Stimulated activated CD4-positive, alpha-beta T cell treated with anti-CD3 and anti-CD28 coated beads, Interleukin-15, amount 100 ng/mL, for 24 hours (primary cell): ENCODE data around the gene LRRC75B.
"Not testable (repeated sequence)": the region's sequence is repeated elsewhere in the genome, so short reads cannot be mapped to it uniquely, and the experiment has no call there.

Experiments
- DNase-seq: peaks from one replicate; pipeline ENCODE4 v3.0.0-alpha.2; 2020

Gene LRRC75B

DNA sequence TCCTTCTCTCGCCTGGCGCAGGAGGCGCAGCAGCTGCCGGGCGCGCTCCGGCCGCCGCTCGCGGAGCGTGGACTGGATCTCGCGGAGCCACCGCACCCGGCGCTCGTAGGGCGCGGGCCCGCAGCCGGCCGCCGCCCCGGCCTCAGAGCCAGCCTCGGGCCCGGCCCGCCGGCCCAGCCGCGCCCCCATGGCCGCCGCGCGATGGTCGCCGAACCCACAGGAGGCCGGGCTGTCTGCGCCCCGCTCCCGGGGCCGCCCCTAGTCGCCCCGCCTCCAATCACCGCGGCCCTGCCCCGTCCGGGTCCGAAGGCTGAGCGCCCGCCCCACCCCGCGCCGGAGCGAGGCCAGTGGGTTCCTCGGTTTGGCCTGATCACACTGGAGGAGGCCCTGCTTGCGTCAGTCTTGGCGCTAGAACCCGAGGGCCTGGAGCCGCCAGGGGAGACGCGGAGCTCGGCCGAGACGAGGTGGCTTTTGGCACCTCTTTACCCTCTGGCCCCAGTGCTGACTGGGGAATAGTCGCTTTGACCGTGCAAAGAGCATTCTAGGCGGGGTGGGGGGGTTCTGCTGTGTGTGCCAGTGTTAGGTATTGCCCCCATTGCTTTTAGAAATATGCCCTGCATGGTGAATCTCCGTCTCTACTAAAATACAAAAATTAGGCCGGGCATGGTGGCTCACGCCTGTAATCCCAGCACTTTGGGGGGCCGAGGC lies at the start of gene LRRC75B:
TSS of gene LRRC75B (minus strand) at position 223 of the 708 bp plus-strand sequence. CDS start at position 189, 34 bp downstream.
- DNase-seq, result peak; percentile 66

DNA sequence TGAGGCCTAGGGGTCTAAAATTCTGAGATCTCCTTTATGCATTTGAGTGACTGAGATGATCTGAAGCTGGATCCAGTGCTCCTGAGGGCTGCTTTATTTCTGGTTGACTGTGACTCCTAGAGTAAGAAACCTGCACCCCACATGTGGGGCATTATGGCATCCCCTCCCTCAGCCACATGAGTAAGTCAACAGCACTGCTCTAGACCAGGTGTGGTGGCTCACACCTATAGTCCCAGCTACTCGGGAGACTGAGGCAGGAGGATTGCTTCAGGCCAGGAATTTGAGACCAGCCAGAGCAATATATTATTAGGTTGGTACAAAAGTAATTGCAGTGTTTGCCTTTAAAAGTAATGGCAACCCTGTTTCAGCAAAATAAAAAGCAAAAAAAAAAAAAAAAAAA lies 49.4 kb upstream of the LRRC75B start:
- not testable (repeated sequence) for DNase-seq

DNA sequence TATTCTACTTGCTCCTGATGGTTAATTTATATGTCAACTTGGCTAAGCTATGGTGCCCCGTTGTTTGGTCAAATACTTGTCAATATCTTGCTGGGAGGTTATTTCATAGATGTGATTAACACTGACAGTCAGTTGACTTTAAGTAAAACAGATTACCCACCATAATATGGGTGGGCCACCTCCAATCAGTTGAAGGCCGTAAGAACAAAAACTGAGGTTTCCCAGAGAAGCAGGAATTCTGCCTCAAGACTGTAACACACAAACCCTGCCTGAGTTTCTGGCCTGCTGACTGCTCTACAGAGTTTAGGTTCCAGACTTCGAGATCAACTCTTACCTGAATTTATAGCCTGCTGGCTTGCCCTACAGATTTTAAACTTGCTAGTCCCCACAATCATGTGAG lies 43.6 kb upstream of the LRRC75B start:
- DNase-seq, result not testable (repeated sequence)

- DNase-seq, result peak; percentile 6
Measured at GRCh38 chr22:24634776-24635389, 42.0 kb upstream of the LRRC75B start.

GRCh38 chr22:24633231-24634023 lies 40.6 kb upstream of the LRRC75B start:
- DNase-seq, result not testable (repeated sequence)

DNA sequence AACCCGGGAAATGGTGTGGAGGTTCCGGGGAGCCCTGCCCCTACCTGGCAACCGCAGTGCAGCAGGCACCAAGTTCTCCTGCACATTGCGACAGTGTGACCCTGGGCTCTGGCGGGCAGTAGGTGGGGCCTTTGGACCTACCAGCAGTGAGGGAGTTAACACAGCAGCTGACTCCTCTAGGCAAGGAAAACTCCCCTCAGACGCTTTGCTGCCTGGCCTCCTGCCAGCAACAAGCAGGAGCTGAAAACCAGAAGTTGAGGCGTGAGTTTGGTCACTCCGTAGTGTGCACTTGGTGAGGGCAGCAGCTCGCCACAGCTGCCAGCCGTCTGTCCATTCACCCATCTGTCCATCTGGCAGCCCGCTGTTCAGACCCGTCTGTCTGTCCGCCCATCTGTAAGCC lies 39.8 kb upstream of the LRRC75B start:
- DNase-seq, result not testable (repeated sequence)

DNA sequence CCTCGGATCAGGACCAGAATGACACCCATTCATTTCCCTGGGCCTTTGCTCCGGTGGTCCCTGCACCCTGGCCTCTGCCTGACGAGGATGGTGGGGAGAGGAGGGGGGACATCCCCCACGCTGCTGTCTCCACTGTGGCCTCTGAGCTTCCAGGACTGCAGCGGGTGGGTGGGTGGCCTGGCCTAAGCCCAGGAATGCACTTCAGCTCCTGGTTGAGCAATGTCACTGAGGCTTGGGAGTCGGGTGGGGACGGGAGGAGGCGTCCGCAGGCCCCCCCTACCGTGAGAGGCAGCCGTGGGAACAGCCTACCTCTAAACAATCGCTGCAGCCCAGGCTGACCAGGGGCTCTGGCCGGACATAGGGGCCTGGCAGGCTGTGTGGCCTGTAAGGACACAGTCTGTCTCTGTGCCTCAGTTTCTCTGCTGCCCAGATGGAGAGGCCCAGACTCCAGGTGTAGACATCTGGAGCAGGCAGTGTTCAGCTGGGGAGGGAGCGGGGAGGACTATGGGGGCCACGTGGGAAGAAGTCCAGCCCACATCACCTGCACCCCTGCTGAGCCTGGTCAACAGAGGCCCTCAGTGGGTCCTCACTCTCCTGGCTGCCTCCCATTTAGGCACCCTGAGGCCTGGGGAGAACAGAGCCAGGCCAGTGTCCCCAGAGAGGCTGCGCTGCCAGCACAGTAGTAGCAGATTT lies 38.7 kb upstream of the LRRC75B start:
- DNase-seq, result not testable (repeated sequence)

DNA sequence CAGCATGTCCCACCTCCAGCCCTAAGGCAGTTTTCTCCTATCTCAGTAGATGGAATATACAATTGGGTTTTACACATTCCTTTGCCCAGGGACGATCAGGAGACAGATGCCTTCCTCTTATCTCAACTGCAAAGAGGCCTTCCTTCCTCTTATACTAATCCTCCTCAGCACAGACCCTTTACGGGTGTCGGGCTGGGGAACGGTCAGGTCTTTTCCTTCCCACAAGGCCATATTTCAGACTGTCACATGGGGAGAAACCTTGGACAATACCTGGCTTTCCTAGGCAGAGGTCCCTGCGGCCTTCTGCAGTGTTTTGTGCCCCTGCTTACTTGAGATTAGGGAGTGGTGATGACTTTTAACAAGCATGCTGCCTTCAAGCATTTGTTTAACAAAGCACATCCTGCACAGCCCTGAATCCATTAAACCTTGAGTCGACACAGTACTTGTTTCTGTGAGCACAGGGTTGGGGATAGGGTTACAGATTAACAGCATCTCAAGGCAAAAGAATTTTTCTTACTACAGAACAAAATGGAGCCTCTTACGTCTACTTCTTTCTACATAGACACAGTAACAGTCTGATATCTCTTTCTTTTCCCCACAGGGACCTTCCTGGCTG lies 38.0 kb upstream of the LRRC75B start:
- not testable (repeated sequence) for DNase-seq

DNA sequence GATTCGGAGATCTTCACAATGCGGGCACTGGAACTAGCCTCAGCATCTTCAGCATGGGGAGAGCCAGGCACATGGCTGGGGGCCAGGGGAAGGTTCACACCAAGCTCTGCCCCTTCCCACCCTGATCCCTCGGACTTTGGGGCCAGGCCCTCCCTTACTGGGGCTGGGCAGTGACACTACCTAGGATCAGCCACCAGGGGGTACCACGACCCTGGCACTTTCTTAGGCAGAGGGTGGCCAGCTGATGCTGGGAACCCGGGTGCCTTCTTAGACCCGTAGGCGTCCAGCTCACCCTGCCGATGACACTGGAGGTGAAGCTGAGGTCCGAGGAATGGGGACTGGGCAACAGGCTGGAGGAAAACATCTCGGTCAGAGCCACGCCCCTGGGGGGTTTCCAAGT lies 36.2 kb upstream of the LRRC75B start:
- DNase-seq, result peak; percentile 31

GRCh38 chr22:24627911-24628310 lies 35.0 kb upstream of the LRRC75B start:
- DNase-seq, result not testable (repeated sequence)

DNA sequence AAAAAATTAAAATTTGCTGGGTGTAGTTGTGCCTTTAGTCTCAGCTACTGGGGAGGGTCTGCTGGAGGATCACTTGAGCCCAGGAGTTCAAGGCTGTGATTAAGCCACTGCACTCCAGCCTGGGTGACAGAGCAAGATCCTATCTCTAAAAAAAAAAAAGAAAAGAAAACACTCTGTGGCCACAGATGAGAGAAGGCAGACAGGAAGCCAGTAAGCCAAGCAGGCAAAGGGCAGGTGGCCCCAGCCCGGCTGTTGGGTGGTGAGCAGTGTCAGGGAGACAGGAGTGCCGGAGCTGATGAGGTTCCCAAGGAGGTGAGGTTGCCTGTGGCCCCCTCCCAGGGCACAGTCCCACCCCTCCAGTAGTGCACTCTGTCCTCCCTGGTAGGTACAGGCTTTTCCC lies 29.7 kb upstream of the LRRC75B start:
- not testable (repeated sequence) for DNase-seq

GRCh38 chr22:24621244-24621643 lies 28.4 kb upstream of the LRRC75B start:
- DNase-seq, result not testable (repeated sequence)

DNA sequence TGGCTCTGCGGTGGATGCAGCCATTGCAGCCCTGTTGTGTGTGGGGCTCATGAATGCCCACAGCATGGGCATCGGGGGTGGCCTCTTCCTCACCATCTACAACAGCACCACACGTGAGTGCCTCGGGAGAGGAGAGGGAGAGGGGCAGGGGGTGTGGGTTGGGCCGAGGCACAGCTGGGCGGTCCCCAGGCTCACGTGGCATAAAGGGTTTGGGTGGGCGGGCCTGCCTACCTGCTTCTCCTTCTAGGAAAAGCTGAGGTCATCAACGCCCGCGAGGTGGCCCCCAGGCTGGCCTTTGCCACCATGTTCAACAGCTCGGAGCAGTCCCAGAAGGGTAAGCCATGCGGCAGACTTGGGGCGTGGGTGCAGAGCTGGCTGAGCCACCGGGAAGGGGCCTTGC lies 21.9 kb upstream of the LRRC75B start:
- not testable (repeated sequence) for DNase-seq

DNA sequence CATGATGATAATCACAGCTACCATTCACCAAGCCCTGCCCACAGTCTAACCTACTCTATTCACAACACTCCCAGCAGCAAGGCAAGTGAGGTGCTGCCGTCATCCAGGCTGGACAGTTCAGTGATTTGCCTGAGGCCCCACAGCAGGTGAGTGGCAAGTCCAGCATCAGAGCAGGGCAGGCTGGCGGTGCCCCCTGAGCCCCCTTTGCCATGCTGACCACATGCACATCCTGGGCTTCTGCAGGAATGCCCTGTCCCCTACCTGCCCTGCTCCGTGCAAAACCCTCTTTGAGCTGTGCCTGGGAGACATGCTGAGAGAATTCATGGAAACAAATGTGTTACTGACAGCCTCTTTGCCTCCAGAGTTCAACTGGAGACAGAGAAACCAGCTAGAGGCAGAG lies 17.0 kb upstream of the LRRC75B start:
- not testable (repeated sequence) for DNase-seq

DNA sequence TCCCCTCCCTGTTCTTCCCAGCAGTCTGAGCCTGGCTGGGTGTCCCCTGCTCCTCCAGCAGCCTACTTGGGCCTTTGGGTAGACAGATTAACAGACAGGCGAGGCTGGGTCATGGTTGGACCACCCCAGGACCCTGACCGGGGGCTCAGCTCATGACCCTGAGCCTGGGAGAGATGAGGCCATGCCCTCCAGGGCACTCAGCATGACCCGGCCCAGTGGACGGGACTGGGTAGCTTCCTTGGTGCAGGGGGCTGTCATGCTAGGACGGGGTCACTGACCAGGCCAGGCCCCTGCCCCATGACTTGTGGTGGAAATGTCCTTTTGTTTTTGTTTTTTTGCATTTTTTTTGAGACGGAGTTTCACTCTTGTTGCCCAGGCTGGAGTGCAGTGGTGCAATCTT lies 15.5 kb upstream of the LRRC75B start:
- DNase-seq, result not testable (repeated sequence)

DNA sequence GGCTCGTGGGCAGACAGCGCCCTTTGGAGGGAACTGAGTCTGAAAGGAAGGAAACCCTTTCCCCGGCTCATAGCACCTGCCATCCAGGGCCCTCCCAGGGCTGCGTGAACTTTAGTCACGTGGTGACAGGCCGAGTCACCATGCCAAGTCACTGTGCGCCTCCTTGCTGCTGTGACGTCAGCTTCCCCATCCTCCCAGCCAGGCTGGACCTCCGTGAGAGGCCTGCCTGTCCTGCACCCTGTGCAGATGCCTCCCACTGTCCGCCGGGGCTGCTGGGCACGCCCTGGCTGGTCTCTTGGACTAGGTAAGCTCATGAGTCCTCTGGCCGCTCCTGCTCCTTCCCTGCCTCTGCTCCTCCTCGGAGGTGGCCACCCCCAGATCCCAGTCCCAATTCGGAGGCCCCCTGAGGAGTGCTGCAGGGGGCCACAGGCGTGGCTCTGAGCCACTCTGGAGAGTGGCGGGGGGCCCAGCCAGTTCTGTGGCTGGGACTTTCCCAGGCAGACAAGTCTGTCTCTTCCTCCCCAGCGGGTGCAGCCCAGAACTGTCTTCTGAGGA lies 14.6 kb upstream of the LRRC75B start:
- DNase-seq, result peak; percentile 77

DNA sequence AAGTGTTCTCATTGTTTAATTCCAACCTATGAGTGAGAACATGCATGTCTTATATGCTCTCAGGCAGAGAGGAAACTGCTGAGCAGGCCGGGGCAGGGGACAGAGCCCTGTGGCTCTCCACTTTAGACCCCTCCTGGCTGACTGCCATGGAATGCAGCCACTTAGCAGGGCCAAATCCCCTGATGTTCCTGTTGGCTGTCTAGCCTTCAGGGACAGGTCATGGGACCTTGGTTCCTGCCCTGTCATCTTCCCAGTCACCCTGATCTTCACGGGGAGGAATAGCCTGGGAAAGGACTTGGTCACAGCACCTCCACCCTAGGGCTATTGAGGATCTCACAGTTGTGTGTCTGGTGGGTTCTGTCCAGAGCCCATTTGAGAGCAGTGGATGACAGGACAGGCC lies 13.5 kb upstream of the LRRC75B start:
- peak; percentile 15 for DNase-seq

DNA sequence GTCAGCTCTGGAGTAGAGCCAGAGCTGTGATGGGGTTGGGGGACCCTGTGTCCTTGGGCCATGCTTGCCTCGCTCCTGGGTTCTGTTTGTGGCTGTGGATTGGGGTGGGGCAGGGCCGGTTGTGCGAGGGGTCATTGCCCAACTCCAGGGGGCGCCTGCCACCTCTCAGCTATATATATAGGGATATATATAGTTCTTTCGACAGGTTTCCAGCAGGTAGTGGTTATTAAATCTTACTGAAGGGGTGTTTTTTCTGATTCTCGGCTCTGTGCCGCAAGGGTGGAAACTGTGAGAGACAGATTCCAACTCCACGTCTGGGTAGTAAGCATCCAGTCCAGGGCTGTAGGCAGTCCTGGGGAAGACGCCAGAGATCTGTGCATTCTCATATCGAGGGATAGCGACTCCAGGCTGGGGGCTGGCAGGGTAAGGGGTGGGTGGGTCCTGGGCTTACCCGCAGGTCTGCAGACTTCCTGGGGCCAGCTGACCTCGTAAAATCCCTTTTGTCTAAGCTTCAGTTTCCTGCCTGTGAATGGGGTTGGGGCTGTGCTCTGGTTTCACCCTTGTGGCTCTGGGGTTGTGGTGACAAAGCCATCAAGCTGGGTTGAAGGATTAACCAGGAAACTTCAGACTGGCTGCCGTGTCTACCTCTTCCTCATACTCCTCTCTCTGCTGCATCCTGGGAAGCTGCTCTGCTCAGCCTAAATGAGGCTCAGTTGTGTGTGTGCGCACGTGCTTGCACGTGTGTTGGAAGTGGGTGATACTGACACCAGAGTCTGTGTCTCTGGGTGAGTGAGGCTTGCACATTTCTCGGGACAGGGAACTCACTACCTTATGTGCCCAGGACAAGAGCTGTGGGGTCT lies 11.1 kb upstream of the LRRC75B start:
- peak; percentile 45 for DNase-seq

DNA sequence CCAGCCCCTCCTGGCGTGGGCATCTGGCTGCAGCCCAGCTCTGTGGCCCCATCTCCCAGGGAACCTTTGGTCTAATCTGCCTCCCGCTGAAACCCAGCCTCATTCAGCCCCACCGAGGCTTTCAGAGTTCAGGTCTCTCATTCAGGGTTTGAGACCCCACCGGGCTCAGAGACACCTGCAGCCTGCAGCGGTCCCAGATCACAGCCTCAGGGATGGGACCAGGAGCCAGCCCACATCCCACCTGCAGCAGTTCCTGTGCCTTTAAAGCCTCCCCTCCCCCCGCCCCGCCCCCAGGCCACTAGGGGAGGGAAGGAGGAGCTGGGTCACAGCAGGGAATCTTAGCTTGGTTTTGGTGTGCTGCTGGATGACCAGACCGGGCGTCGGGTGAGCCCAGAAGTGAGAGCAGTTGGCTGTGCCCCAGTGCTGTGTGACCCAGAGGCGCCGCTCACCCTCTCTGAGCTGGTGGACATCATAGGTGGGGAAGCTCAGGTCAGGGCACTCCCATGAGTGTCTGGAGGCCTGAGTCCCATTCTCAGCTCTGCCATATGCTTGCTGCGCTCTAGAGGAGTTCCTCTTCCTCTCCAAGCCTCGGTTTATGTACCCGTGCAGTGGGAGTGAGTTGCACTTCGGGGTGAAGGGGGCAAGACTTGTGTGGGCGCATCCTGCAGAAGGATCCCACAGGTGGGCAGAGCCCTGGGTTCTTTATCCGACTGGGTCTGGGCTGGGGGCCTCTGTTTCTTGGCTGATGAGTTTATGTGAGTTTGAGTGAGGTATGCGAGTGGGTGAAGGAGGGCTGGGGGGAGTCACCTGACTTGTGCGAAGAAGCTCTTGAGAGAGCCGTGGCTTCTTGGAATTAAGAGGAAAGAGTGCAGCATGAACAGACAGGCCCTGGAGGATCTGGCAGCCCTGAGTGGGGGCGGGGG lies 10.2 kb upstream of the LRRC75B start, which contains the start of gene GGT1:
TSS of gene GGT1 (plus strand) at position 347 of the 923 bp plus-strand sequence. CDS start 7,889 bp downstream, outside the sequence.
- DNase-seq, result not testable (repeated sequence)
